Activated naive CD4-positive, alpha-beta T cell treated with anti-CD3 and anti-CD28 coated beads, Interleukin-2, amount 50 U/mL, for 16 hours (primary cell): ENCODE results near the gene ADCY5.

Experiments used
- DNase-seq: peaks from one replicate; pipeline ENCODE4 v3.0.0-alpha.2; 2020

Gene ADCY5

DNA sequence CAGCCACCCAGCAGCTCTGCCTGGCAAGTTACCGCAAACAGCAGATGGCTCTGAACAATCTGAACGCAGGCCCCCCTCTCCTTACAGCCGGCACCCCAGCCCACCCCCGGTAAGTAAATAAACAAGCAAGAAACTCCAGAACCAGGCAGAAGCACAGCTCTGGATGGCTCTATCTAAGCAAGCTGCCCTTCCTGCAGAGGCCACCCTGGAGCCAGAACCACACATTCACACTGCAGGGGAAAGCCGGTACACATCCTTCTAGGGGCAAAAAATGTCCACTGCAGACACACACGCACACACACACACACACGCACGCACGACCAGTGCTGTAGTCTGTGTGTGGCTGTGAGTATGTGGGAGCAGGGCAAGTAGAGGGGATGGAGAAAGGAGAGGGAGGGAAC, 63.9 kb downstream of the ADCY5 start:
- DNase-seq, result no peak

DNA sequence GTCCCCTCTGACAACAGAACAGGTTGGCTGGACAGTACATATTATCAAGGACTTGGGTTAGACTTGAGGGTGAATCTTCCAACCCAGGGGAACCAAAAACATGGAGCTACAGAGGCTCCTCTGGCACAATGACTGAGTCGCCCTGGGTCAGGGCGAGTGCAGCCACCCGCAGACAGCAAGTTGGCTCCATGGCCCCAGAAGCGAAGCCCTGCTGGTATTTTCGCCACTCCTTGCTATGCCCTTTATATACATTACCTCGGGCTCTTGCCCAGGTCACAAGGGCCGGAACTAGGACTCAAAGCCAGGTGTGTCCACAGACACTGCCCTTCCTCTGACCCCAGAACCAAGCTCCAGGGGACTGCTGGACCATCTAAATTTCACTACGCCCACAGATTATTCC, 64.6 kb downstream of the ADCY5 start:
- no peak for DNase-seq

DNA sequence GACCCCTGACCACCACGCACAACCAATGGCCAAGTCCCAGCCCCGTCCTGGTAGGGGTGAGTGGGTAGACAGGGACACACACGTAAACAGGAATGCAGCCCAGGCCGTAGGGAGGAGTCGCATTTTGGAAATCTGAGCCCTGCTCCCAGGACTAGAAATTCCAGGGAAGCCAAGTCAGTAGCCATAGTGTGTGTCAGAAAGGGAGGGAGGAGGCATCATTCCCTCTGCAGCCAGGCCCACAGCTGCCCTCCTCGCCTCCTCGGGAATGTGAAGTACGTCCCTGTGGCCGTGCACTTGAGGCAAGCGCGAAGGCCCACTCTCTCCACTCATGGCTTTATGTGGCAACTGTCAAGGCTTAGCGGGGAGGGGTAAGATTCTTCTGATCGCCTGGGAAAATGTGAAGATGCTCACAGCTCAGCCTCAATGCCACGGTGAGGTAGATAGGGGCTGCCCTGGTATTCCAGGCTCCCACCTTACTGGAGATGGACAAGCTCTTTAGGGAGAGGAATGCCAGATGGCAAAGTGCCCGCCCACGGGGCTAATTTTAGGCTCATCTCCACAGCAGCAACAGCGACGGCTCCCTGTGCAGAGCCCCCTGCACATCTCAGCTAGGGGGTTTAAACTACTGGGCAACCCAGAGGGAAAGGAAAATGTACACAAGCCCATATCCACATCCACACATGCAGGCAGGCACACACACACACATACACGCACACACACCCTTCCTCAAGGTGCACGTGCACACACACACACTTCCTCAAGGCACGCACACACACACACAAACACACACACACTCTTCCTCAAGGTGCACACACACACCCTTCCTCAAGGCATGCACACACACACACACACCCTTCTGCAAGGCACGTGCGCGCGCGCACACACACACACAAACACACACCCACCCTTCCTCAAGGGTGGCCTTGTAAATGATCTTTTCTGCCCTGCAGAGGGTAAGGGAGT, 65.5 kb downstream of the ADCY5 start:
- no peak for DNase-seq

DNA sequence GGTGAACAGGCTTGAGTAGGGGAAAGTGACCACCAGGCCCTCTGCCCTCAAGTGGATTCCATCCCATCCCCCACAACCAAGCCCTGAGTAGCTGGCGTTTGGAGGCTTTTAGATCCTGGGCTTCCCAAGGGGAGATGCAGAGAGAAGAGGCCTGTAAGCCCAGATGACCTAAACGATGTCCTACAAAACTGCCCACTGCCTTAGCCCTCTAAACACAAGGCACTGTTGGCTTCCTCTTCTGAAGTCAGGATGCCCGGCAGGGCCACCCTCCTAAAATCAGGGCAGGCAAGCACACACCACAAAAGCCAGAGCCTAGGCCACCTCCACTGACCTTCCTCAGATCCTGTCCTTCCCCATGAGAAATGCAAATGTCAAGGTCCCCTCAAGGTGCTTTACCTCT, 68.6 kb downstream of the ADCY5 start:
- no peak for DNase-seq

DNA sequence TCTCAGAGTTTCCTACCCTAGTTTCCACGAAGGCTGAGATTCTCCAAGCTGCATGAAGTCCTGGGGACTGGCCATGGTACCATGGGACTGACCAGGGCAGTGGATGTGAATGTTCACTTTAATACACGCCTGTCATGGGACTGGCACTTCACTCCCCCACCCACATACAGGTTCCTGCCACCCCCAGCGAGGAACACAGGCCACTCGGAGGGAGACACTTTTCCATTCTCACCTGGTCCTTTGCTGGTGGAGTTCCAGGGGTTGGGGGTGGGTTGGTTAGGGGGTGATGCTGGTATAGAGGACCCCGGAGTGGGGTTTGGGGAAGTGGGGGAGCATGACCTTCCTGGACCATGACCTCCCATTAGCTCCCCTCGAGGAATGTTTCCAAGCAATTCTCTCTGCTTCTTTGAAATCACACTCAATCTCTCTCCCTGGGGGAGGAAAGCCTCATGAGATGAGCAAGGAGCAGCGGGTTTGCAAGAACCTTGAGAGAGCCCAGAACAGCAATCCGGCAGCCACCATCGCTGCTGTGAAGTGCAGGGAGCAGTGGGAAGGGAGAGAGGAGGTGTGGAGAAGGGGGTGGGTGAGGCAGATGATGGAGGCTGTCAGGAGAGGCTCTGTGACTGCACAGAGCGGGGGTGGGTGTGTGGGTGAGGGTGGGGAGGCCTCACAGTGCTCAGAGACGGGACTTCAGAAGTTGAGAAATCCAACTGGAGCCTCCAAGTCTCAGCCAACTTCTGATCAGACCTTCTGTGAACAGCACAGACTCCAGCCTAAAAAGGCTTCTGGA, 69.7 kb downstream of the ADCY5 start:
- no peak for DNase-seq

DNA sequence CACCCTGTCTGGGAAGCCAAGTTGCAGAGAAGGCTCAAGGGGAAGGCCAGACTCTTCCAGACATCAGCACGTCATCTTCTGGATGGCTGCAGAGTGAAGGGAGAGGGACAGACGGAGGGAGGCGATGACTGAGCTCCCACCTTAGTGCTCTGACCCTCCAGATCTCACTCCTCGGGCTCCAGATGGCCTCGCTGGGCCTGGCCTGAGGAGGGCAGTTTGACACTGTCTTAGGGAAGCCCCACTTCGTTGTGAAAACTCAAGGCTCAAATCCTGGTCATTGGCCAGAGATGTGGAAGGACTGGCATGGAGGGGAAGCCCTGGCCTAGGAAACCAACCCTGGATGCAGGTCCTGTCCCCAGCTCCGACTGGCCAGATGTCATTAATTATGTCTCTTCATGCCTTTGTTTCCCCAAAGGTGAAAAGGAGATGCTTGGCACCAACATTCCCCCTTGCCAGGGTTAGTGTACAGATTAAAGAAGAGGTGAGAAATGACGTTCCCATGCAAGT, 70.4 kb downstream of the ADCY5 start:
- no peak for DNase-seq

DNA sequence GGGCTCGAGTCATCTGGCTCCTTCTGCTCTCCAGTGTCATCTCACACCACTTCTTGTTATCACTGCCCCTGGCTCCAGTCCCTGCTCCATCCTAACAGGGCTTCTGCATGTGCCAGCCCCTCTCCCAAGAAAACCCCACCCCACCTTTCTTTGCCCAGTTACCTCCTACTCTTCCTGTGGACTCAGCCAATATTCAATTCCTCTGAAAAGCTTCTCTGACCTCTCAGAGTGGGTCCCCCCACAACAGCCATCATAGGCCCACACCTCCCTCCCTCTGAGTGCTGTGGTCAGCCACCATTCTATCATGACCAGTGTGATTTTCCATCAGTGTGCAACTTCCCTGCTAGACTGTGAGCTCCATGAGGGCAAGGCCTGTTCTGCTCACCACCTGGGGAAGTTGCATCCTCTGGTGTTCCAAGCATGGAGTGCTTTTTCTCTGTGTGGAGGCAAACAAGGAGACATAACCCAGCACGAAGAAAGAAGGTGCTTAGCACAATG, 71.6 kb downstream of the ADCY5 start:
- no peak for DNase-seq

DNA sequence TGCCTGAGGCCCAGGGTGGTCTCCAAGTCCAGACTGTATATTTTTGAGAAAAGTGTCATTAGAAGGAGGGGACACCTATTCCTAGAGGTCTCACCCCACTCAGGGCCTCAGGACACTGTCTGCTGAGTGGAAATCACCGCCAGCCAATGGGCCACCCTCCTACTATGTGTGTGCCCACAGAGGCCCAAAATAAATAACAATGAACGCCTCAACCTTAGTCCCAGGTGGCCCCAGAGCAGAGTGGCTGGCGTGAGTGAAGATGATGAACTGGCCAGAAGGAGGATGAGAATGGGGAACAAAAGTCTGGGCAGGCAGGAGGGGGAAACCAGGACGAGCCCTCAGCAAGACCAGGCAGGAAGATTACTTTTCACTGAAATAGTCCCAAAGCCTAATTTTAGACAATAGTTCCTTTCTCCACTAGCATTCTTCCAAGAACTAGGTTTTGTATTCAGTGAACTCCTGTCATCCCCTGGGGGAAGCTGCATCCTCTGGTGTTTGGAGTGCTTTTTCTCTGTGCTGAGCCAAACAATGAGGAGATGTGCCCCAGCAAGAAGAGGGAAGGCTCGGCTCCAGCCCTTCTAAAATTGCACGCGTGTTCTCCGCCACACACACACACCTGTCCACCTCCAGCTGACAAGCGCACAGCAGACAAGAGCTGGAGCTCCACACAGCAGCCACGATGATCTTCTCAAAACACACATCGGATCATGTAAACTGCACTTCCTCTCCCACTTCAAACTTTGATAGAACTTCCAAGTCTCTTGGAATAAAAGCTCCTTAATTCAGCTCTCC, 72.2 kb downstream of the ADCY5 start:
- DNase-seq, result no peak

DNA sequence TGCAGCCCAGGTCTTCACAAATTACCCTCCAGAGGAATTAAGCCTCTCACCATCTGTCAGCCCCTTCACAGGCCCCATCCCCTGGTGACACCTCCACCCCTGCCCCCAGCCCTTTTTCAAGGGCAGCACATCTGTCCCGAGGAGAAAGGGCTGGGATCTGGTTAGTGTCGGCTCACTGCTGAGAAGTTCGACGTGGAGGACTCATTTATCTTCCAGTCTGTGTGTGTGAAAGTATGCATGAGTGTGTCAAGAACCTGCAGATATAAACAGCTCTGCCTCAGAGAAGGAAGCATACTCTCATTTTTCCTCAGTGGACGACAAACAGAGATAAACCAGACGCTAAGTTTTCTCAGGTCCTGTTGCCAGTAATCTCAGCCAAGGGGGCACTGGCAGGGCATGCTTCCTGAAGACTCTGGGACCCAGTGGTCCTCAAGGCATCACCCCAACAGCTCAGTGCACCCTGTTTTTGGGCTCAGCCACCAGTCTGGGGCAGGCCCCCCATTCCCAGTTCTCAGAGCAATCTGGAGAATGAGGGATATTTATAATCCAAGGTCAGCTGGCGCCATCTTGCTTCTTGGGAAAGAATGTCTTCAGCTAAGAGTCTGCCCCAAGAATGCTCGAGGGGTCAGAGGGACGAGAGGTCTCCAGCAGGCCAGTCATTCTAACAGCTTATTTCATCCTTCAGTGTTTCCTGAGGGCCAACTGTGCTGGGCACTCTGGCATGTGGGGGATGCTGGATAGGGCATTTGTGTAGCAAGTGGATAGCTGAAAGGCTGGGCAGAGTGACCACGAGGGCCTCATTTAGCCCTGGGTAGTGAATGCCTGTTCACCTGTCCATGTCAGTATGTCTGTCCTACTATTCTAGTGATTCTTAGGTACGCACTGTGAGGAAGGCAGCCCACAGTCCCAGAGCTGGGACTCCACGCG, 73.6 kb downstream of the ADCY5 start:
- DNase-seq, result no peak

DNA sequence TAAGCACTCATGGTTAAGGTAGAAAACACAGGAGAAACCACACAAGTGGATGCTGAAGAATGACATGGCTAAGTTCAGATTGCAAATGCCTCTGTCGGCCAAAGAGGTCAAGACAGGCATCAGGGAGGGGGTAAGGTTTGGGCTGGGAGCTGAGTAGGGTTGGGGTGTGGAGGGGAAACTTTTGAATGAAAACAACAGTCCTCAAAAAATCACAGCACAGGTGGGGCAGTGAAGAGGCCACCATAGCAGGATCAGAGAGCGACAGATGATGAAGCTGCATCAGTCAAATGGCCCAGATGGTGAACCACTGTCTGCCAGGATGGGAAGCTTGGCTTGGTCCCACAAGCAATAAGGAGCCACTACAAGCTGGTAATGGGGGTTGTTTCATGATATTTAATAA, 74.9 kb downstream of the ADCY5 start:
- no peak for DNase-seq

DNA sequence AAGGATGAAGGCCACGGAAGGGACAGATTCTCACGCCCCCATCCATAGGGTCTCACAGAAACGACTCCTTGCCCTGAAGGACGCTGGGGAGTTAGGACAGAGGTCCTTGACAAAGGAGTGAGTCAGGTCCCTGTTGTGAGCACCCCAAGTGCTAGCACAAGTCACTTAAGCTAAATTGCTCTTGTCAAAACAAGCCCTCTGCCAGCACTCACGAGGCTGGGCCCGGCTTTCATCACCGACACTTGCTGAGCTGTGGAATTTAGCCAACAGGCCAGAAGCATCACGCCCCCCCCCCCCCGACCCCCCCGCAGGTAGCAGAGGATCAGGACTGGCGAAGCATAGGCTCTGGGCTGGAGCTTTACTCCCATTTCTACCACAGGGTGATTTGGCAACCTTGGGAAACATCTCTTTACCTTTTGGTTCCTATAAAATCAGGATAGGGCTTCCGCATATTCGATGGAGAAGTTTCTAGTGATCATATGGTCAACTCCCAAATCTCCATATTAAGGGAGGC, 75.4 kb downstream of the ADCY5 start:
- DNase-seq, result no peak

DNA sequence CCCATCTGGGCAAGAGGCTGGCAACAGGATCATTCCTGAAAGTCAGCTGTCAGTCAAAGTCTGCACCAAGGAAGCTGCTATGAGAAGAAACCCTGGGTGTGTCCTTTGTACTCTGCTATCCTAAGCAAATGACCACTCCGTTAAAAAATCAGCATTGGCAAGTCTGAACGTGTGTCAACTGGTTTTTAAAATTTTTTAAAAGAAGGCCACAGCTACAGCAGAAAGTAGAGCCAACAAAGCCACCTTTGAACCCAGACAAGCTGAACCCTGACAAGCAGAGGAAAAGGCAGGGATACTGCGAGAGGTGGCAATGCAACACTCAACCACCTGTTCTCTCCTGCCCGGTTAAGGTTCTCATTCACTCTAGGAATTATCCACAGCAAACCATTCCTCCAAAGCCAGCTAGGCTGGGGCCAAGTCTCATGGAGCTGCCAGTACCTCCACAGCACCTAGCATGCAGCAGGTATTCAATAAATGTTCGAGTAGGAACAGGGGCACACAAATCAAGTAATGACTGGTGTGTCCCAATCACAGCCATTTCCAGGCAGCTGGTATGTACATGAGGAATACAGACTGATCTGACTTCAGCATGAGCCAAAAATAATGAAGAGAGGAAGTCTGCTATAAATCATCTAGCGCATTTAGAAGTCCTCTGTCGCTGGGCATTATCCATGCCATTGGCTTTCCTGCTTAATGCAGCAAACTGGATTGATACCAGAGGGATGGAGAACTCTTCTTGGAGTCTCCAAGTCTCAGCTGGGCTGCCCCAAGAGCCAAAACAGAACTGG, 76.0 kb downstream of the ADCY5 start:
- DNase-seq, result no peak

DNA sequence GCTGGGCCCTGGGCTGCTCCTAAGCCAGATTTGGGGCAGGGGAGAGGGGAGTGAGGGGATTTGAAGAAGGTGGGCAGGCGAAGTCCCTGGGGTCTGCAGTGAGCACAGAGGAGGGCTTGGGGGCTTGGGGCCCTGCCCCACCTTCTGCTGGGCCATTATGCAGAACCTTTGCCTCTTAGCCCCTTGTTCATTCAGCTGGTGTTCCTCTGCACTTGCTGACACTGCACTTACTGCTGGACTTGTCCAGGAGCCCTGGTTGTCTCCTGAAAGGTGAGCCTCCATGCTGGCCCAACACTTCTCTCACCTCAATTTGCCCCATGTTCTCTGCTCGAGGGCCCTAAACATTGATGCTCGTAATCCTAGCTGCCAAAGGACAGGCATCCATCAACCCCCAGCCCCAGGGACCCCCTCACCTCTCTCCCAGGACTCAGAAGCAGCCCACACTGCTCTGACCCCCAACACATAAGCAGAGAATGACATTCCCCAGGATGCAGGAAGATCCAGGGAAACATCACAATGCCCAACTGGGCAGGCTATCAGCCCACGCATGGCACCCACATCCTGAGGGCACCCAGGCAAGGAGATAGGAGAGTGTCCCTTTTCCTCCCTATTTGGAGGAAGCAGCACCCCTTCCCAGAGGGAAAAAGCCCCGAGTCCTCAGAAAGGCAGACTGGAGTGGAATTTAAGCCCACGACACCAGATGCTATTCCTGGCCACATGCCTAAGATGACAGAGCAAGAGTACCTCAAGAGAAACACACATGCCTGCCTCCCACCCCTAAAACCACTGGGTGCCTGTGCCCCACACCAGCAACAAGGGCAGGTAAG, 76.8 kb downstream of the ADCY5 start:
- DNase-seq, result no peak

DNA sequence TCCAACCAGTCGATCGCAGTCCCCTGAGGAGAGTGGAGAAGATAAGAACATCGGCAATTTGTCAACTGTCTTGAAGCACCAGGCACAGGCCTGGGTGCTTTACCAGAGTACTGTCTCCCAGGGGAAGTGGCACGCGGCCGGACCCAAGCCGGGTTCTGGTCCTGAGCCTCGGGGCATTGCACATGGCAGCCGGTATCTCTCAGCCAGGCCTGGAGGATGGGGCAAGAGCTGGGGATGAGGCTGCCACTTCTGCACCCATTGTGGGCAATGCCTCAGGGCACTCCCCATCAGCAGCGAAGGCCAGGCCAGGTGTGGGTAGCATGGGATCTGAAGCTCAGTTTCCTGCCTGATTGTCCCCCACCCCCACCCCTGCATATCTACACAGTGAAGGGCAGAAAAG, 77.5 kb downstream of the ADCY5 start:
- DNase-seq, result no peak

DNA sequence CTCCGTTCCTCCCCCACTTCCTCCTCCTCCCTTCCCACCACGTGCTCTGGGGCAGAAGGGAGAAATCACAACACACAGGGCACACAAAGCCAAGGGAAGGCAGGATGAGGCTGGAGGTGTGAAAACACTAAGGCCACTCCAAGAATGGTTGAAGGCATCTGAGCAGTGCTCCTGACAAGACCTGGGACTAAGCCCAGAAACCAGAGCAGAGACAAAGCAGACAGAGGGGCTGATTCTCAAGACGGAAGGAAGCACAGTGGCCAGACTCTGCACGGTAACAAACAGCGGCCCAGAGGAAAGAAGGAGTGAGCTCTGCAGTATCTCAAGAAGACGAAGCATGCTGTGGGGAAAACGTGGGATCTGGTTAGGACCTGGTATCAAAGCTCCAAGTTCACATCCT, 78.1 kb downstream of the ADCY5 start:
- no peak for DNase-seq

DNA sequence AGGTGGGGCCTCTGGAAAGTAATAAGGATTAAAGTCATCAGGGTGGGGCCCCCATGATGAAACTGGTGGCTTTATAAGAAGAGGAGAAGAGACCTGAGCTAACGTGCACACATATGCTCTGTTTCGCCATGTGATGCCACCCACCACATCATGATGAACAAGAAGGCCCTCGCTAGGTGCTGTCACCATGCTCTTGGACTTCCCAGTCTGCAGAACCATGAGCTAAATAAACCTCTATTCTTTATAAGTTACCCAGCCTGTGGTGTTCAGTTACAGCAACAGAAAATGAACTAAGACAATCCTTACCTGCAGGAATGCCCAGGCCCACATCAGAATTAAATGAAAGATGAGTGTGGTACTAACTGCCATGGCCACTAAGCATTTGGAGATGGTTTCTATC, 79.8 kb downstream of the ADCY5 start:
- no peak for DNase-seq

DNA sequence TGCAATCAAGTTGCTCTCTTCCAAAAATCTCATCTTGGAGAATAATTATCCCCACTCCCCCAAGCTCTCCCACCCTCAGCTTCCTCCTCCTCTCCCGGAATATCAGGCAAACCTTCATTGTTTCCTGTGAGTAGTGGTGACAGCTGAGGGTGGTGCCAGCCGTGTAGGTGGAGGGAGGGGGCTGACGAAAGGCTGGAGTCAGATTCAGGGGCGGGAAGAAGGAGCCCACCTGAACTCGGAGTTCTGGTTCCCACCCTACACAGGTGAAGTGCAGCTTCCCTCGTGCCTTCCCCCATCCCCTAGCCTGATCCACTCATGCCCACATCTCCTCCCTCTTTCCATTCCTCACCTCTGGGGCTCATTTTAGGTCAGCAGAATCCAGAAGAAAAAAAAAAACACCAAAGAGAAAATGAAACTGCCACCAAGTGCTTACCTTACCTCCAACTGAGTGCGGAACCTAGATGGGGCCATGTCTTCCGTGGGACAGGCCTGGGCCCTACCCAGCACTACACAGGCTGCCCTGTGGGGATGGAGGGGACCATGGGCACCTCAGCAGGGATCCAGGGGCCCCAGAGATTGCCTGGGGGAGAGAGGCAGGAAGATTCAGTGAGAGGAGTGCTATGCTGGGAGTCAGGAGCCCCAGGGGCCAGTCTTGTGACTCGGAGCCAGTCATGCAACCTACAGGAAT, 81.3 kb downstream of the ADCY5 start:
- DNase-seq, result no peak

DNA sequence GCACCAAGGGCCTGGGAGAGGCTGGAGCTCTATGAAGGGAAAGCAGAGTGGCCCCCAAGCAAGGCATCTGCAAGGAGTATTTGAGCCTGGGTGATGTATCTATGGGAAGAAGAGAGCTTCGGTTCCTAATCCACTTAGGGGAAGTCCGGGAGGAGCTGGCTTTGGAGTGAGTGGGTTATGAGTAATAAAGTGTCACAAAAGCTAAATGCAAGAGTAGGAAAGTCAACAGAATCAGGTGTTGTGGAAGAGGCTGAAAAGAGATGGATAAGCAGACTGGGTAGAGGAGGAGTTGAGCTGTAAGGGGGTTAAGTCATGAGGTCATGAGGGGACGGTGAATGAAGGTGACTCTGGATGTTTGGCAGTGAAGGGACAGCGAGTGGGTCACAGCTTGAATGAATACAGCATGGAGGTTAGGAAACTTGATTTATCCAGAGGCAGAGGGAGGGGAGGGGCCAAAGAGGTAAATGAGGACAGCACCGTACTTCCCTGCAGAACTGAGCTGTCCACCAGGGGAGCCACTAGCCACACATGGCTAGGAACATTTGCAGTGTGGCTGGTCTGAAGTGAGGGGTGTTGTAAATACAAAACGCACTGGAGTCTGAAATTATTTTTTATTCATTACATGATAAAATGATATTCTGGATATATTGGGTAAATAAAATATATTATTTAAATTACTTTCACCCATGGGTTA, 83.3 kb downstream of the ADCY5 start:
- no peak for DNase-seq
